BE2C (cell line): Measurements from ENCODE around the gene BYSL.

Experiments used
- DNase-seq: peaks from one replicate; pipeline ENCODE4 v3.0.0-alpha.2; 2020
- H3K27me3 ChIP-seq: fragments of 250-450 bp; sonication (Bioruptor Pico); 2 replicates; pipeline ENCODE4 v1.5.1; 2020; ENCODE audit warnings: mild to moderate bottlenecking
- H3K36me3 ChIP-seq: fragments of 250-450 bp; sonication (Bioruptor Pico); 2 replicates; pipeline ENCODE4 v1.5.1; 2020; ENCODE audit warnings: mild to moderate bottlenecking
- H3K4me1 ChIP-seq: fragments of 250-450 bp; sonication (Bioruptor Pico); 2 replicates; pipeline ENCODE4 v1.5.1; 2020
- H3K4me3 ChIP-seq: 2 replicates; pipeline ENCODE4 v1.5.1; 2011; ENCODE audit warnings: low read depth, low read length
- H3K9me3 ChIP-seq: fragments of 250-450 bp; sonication (Bioruptor Pico); 2 replicates; pipeline ENCODE4 v1.5.1; 2020
- TF ChIP-seq, protein P1 (sequence below): IDR thresholded peaks from 2 replicates; pipeline ENCODE4 v1.5.1; 2012; ENCODE audit warnings: mild to moderate bottlenecking, low read depth, low read length

Gene BYSL

DNA sequence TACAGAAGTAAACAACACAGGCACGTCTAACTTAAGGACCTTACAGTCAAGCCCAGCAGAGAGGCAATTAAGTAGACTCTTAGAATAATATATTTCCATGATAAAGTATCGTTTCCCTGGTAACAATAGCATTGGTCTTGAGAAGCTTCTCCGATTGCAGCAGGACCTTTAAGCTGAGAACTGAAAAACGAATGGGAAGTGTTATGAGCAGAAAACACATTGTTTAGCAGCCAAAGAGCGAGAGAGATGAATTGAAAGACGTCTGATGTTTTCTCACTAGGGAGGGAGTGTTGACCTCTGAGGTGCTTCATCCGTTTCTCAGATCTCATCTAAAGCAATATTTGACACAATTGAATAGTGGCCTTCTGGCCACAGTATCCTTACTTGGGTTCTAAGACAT is 855 bp downstream of the BYSL start:
- Histone ChIP-seq H3K27me3 (no peaks in the 10 kb centered on the region), H3K9me3 (no peaks in the 10 kb centered on the region), H3K4me3 (peak overlapping the region; percentile 99), H3K4me1 (no peaks in the 10 kb centered on the region; the same call in 1 of the 2 replicates), H3K36me3 (peaks cover 39% of the 10 kb centered on the region)
- TF ChIP-seq, protein P1, sequence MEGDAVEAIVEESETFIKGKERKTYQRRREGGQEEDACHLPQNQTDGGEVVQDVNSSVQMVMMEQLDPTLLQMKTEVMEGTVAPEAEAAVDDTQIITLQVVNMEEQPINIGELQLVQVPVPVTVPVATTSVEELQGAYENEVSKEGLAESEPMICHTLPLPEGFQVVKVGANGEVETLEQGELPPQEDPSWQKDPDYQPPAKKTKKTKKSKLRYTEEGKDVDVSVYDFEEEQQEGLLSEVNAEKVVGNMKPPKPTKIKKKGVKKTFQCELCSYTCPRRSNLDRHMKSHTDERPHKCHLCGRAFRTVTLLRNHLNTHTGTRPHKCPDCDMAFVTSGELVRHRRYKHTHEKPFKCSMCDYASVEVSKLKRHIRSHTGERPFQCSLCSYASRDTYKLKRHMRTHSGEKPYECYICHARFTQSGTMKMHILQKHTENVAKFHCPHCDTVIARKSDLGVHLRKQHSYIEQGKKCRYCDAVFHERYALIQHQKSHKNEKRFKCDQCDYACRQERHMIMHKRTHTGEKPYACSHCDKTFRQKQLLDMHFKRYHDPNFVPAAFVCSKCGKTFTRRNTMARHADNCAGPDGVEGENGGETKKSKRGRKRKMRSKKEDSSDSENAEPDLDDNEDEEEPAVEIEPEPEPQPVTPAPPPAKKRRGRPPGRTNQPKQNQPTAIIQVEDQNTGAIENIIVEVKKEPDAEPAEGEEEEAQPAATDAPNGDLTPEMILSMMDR, result no peak
- DNase-seq, result no peak

DNA sequence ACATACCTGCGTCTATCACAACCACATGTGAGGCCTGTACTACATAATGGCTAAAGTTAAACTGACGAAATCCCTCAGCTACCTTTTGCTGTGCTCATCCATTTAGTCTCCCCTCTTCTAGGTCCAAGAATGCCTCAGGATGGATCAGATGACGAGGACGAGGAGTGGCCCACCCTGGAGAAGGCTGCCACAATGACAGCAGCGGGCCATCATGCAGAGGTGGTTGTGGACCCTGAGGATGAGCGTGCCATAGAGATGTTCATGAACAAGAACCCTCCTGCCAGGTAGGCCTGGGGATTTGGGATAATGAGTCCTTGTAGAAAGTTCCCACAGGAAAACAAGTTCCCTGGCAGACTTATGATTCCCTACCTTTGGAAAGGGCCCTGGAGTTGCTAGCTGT is 6.0 kb downstream of the BYSL start:
- DNase-seq, result no peak
- TF ChIP-seq, protein P1, result no peak
- H3K4me1 ChIP-seq, result no peaks in the 10 kb centered on the region; the same call in 1 of the 2 replicates
- no peaks in the 10 kb centered on the region for H3K9me3 ChIP-seq
- no peaks in the 10 kb centered on the region for H3K27me3 ChIP-seq
- H3K36me3 ChIP-seq, result peaks cover 78% of the 10 kb centered on the region
- H3K4me3 ChIP-seq, result no peak overlapping the region

DNA sequence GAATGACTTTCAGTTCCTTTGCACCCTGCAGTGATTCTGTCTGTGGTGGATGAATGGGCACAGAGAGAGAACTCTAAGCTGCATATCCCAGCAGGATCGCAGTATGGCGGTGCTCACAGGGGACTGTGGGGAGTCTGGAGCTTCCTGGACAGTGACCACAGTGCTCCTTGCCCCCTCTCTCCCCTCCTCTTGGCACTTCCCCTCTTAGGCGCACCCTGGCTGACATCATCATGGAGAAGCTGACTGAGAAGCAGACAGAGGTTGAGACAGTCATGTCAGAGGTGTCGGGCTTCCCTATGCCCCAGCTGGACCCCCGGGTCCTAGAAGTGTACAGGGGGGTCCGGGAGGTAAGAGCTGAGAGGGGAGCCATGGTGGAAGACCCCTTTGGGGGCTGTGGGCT is 8.6 kb downstream of the BYSL start:
- H3K9me3 ChIP-seq, result no peaks in the 10 kb centered on the region
- no peak for DNase-seq
- H3K36me3 ChIP-seq, result peaks cover 84% of the 10 kb centered on the region
- no peaks in the 10 kb centered on the region for H3K4me1 ChIP-seq
- TF ChIP-seq, protein P1, result no peak
- no peaks in the 10 kb centered on the region for H3K27me3 ChIP-seq
- no peak overlapping the region for H3K4me3 ChIP-seq

DNA sequence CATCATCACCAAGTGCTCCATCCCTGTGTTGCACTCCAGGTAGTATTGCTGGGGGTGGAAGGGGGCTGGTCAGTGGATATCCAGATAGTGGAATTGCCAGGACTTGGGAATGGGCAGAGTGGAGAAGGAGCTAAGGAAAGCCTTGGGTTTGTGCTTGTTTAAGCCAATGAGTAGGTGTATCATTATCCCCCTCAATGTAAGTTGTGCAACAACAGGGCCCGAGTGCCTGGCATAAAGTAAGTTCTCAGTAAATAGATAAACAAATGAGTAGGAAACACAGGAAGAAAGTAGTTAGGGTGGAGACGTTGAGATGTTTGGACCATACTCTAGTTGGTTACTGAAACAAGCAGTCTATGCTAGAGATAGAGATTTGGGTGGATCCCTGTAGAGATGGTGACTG is 10.5 kb downstream of the BYSL start:
- DNase-seq, result no peak
- Histone ChIP-seq H3K4me1 (no peaks in the 10 kb centered on the region), H3K36me3 (peaks cover 86% of the 10 kb centered on the region), H3K4me3 (no peak overlapping the region), H3K27me3 (no peaks in the 10 kb centered on the region), H3K9me3 (no peaks in the 10 kb centered on the region)
- TF ChIP-seq, protein P1, result no peak

DNA sequence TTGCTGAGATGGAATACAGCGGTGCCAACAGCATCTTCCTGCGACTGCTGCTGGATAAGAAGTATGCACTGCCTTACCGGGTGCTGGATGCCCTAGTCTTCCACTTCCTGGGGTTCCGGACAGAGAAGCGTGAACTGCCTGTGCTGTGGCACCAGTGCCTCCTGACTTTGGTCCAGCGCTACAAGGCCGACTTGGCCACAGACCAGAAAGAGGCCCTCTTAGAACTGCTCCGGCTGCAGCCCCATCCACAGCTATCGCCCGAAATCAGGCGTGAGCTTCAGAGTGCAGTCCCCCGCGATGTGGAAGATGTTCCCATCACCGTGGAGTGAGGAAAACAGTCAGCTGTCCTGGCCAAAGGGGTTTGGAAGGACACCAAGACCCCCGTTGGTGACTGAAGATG is 11.1 kb downstream of the BYSL start:
- no peaks in the 10 kb centered on the region for H3K9me3 ChIP-seq

More for the DNA sequence above, 11.1 kb downstream of the BYSL start:
- H3K36me3 ChIP-seq, result peaks cover 81% of the 10 kb centered on the region
- no peaks in the 10 kb centered on the region for H3K4me1 ChIP-seq
- no peaks in the 10 kb centered on the region for H3K27me3 ChIP-seq
- TF ChIP-seq, protein P1, result no peak
- DNase-seq, result no peak
- no peak overlapping the region for H3K4me3 ChIP-seq
